PC-3 (cell line): ENCODE results near the gene CD9.

Source experiments
- EZH2phosphoT487 ChIP-seq: fragments of 300-600 bp; sonication (generic); IDR thresholded peaks from 2 replicates; pipeline ENCODE4 v1.6.1; 2018; ENCODE audit warnings: mild to moderate bottlenecking, antibody characterized with exemption, low read length, borderline replicate concordance
- TF ChIP-seq, protein P1 (sequence below): fragments of 300-600 bp; sonication (generic); conservative IDR thresholded peaks from 2 replicates; pipeline ENCODE4 v1.5.1; 2017; ENCODE audit warnings: antibody characterized with exemption, low read depth, mild to moderate bottlenecking, low read length

DNA sequence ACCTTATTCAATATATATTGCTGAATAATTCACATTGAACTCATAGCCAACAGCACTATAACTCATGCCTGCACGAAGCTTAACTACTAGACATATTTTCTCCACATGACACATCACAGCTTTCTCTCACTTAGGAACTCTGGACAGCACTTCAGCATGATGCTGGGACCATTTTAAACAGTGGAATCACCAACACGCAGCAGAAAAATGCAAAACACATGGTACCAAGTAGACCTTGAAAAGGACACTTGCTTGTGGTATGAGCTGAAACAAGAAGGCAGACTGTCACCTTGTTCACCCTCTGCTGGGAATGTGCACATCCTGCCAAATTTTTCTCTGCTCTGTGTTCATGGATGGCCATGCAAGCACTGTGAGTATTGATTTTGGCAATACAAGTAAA lies 34.8 kb upstream of the CD9 start:
- TF ChIP-seq, protein P1, sequence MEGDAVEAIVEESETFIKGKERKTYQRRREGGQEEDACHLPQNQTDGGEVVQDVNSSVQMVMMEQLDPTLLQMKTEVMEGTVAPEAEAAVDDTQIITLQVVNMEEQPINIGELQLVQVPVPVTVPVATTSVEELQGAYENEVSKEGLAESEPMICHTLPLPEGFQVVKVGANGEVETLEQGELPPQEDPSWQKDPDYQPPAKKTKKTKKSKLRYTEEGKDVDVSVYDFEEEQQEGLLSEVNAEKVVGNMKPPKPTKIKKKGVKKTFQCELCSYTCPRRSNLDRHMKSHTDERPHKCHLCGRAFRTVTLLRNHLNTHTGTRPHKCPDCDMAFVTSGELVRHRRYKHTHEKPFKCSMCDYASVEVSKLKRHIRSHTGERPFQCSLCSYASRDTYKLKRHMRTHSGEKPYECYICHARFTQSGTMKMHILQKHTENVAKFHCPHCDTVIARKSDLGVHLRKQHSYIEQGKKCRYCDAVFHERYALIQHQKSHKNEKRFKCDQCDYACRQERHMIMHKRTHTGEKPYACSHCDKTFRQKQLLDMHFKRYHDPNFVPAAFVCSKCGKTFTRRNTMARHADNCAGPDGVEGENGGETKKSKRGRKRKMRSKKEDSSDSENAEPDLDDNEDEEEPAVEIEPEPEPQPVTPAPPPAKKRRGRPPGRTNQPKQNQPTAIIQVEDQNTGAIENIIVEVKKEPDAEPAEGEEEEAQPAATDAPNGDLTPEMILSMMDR, result no peak
- TF ChIP-seq EZH2phosphoT487, result no peak
